Measurements from ENCODE around the gene NDE1. TPM values are rescaled to one million over a fixed set of nuclear protein-coding genes. Genes with fewer than 3 reads are reported as not detected.

The NDE1 gene
- total RNA-seq, 2 donors from 2014 or later: 122 to 123 TPM

DNA sequence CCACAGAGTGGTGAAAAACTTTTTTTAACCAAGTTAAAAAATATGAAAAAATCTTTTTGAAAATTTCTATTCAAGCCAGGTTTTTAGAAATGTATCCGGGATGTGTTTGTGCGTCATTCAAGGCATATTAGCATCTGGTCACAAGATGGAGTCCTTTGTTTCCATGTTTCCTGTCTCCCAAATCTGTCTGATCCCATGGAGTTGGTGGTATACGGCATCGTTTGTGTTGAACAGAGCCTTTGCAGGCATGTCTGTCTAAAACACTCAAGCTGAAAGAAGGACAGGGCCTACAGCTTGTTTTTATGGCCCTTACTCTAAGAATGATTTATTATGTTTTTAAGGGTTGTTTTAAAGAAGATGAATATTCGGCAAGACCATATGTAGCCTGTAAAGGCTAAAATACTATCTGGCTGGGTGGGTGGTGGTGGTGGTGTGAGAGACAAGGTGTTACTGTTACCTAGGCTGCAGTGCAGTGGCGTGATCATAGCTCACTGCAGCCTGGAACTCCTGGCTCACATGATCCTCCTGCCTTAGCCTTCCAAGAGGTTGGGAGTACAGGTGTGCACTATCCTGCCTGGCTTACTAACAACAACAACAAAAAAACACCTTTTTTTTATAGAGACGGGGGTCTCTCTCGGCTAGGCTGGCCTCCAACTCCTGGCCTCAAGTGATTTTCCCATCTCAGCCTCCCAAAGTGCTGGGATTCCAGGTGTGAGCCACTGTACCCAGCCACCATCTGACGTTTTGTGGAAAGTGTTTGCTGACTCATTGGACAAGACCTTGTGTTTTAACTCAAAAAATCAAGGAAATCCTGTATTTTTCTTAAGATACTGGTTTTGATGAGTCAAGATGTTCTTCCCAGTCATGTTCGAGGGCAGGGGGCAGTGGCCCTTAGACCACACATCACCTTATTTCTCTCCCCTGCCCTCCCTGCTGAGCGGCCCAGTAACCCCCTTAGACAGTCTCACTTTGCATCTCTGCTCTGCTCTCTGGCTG, 52.2 kb downstream of the NDE1 start:
- no peak for ATAC-seq
- Mint-ChIP-seq H3K27me3 (no peaks in the 10 kb centered on the region), H3K4me1 (peaks cover 13% of the 10 kb centered on the region), H3K27ac (peak overlapping the region; percentile 16), H3K4me3 (no peak overlapping the region), H3K36me3 (ENCODE audit: low read depth) (no peaks in the 10 kb centered on the region)
- DNase-seq: no peak
- H3K9me3 ChIP-seq (ENCODE audit: control insufficient read depth, low read length, poor library complexity, severe bottlenecking): no peaks in the 10 kb centered on the region

DNA sequence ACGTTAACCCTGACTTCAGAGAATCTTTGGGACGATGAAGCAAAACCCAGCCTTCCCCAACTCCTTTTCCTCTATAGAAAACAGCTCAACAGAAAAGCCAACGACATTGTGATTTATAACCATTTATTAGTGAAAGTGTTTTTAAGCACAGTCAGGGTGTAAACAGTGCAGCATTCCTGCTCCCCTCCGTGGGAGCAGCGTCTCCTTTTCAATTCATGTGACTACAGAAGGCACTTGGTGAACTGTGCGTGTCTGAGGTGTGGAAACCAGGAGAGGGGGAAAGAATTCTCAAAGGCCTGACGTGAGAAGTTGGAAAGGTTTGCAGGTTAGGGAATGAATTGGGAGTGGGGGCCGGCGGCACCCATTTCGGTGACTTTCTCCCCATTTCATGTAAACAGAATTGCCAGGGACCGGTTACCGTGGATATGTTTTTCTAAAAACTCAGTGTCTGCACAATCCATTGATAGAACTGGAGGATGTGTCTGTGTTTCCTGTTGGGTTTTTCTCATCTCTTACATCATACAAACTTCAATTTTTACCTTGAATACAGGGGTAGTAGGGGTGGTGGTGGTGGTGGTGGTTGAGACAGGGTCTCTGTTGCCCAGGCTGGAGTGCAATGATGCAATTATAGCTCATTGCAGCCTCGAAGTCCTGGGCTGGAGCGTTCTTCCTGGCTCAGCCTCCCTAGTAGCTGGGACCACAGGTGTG, 53.1 kb downstream of the NDE1 start:
- H3K27ac Mint-ChIP-seq: peak overlapping the region; percentile 59
- DNase-seq: no peak
- peaks cover 13% of the 10 kb centered on the region for H3K4me1 Mint-ChIP-seq
- no peak for ATAC-seq
- H3K36me3 Mint-ChIP-seq (ENCODE audit: low read depth): no peaks in the 10 kb centered on the region
- no peaks in the 10 kb centered on the region for H3K27me3 Mint-ChIP-seq
- H3K9me3 ChIP-seq (ENCODE audit: control insufficient read depth, low read length, poor library complexity, severe bottlenecking): no peaks in the 10 kb centered on the region
- no peak overlapping the region for H3K4me3 Mint-ChIP-seq

- H3K36me3 Mint-ChIP-seq (ENCODE audit: low read depth): no peaks in the 10 kb centered on the region
- peak; percentile 78 for ATAC-seq
- H3K27ac Mint-ChIP-seq: peak overlapping the region; percentile 59
- H3K4me1 Mint-ChIP-seq: peaks cover 12% of the 10 kb centered on the region
- H3K4me3 Mint-ChIP-seq: no peak overlapping the region
- DNase-seq: peak; percentile 44 to 67 (median 46)
- no peaks in the 10 kb centered on the region for H3K27me3 Mint-ChIP-seq
- no peaks in the 10 kb centered on the region for H3K9me3 ChIP-seq (ENCODE audit: control insufficient read depth, low read length, poor library complexity, severe bottlenecking)
These were observed 54.5 kb downstream of the NDE1 start for GRCh38 chr16:15704545-15704987.

DNA sequence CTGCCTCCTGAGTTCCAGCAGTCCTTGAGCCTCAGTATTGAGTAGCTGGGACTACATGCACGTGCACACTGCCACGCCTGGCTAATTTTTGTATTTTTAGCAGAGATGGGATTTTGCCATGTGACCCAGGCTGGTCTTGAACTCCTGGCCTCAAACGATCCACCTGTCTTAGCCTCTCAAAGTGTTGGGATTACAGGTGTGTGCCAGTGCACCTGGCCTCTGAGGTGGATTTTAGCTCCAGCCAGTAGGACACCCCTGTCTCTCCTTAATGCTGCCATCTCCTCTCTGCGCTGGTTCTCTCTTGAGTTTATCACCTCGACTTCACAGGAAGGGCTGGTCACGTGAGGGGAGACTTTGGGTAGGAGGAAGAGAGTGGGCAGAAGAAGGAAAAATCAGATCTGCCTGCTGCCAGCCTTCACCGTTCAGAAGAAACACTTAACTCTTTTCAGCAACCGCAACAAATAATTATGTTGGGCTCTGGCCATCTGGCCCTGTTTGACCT, 55.1 kb downstream of the NDE1 start:
- H3K27ac Mint-ChIP-seq: peak overlapping the region; percentile 59
- ATAC-seq: no peak
- no peaks in the 10 kb centered on the region for H3K9me3 ChIP-seq (ENCODE audit: control insufficient read depth, low read length, poor library complexity, severe bottlenecking)
- H3K36me3 Mint-ChIP-seq (ENCODE audit: low read depth): no peaks in the 10 kb centered on the region
- no peak overlapping the region for H3K4me3 Mint-ChIP-seq
- no peaks in the 10 kb centered on the region for H3K27me3 Mint-ChIP-seq
- H3K4me1 Mint-ChIP-seq: peaks cover 11% of the 10 kb centered on the region
- no peak for DNase-seq

GRCh38 chr16:15707332-15707731, 57.3 kb downstream of the NDE1 start:
- H3K4me1 Mint-ChIP-seq: peaks cover 15% of the 10 kb centered on the region
- H3K4me3 Mint-ChIP-seq: no peak overlapping the region
- H3K27ac Mint-ChIP-seq: no peak overlapping the region
- no peaks in the 10 kb centered on the region for H3K9me3 ChIP-seq (ENCODE audit: control insufficient read depth, low read length, poor library complexity, severe bottlenecking)
- DNase-seq (no peak), ATAC-seq (no peak)
- H3K27me3 Mint-ChIP-seq: no peaks in the 10 kb centered on the region
- H3K36me3 Mint-ChIP-seq (ENCODE audit: low read depth): no peaks in the 10 kb centered on the region

DNA sequence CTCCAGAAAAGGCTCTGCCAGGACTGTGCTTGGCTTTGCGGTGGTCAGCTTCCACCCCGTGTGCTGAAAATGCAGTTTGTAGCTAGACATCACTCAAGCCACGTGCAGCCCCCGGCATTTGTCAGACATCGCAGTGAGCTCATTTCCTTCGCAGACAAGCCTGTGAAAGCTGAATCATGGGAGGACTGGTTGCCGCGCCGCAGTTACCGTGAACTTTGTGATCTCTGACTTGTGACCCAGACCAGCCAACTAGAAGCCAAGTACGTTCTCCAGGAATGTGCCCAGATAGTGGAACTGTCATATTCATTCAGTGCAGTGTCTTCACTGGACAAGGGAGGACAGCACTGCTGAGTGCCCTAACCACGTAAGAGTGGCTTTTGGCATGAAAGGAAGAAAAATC, 58.1 kb downstream of the NDE1 start:
- Mint-ChIP-seq H3K27ac (no peak overlapping the region), H3K36me3 (ENCODE audit: low read depth) (no peaks in the 10 kb centered on the region), H3K4me3 (no peak overlapping the region), H3K4me1 (peaks cover 16% of the 10 kb centered on the region), H3K27me3 (no peaks in the 10 kb centered on the region)
- no peaks in the 10 kb centered on the region for H3K9me3 ChIP-seq (ENCODE audit: control insufficient read depth, low read length, poor library complexity, severe bottlenecking)
- no peak for DNase-seq
- ATAC-seq: no peak

GRCh38 chr16:15708997-15709396, 59.0 kb downstream of the NDE1 start:
- no peak for DNase-seq
- Mint-ChIP-seq H3K27me3 (no peaks in the 10 kb centered on the region), H3K36me3 (ENCODE audit: low read depth) (no peaks in the 10 kb centered on the region), H3K27ac (no peak overlapping the region), H3K4me3 (no peak overlapping the region), H3K4me1 (peaks cover 19% of the 10 kb centered on the region)
- ATAC-seq: no peak
- H3K9me3 ChIP-seq (ENCODE audit: control insufficient read depth, low read length, poor library complexity, severe bottlenecking): no peaks in the 10 kb centered on the region

DNA sequence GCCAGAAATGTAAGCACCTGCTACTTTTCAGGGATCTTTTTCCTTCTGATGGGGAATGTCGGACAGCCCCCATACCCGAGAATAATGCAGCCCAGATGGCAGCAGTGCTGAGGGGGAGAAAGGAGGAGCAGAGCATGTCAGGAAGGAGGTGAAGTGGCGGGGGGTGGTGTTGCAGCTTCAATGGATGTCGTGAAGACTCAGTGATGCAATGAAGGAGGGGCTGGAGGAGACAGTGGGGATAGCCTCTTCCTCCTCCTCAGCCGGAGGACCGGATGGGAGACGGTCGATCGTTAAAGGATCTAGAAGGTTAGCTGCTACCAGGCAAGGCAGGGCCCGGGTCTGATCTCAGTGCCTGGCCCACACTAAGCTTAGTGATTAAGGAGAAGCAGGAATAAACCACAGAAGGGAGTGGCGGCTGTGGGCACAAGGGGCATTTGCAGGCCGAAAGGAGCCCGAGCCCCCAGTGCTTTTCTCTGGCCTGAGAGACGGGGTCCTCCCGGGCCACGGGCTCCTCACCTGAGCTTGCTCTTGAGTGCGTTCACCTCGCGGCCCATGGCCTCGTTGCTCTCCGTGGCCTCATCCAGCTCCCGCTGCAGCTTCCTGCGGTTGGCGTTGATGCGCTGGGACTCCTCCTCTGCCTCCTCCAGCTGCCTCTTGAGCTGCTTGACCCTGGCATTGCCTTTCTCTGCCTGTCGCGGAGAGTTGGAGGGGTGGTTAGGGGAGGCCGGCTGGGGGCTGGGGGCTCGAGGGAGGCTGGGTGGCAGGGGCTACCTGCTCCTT, 64.5 kb downstream of the NDE1 start:
- no peak overlapping the region for H3K27ac Mint-ChIP-seq
- H3K4me3 Mint-ChIP-seq: peak overlapping the region; percentile 61
- H3K27me3 Mint-ChIP-seq: no peaks in the 10 kb centered on the region
- H3K4me1 Mint-ChIP-seq: peaks cover 19% of the 10 kb centered on the region
- peak; percentile 5 for ATAC-seq
- H3K9me3 ChIP-seq (ENCODE audit: control insufficient read depth, low read length, poor library complexity, severe bottlenecking): no peaks in the 10 kb centered on the region
- H3K36me3 Mint-ChIP-seq (ENCODE audit: low read depth): peaks cover 3% of the 10 kb centered on the region
- no peak for DNase-seq

GRCh38 chr16:15715221-15715620, 65.2 kb downstream of the NDE1 start:
- no peak for DNase-seq
- H3K4me3 Mint-ChIP-seq: no peak overlapping the region
- no peak for ATAC-seq
- no peaks in the 10 kb centered on the region for H3K27me3 Mint-ChIP-seq
- peaks cover 19% of the 10 kb centered on the region for H3K4me1 Mint-ChIP-seq
- no peaks in the 10 kb centered on the region for H3K9me3 ChIP-seq (ENCODE audit: control insufficient read depth, low read length, poor library complexity, severe bottlenecking)
- H3K27ac Mint-ChIP-seq: no peak overlapping the region
- peaks cover 3% of the 10 kb centered on the region for H3K36me3 Mint-ChIP-seq (ENCODE audit: low read depth)

DNA sequence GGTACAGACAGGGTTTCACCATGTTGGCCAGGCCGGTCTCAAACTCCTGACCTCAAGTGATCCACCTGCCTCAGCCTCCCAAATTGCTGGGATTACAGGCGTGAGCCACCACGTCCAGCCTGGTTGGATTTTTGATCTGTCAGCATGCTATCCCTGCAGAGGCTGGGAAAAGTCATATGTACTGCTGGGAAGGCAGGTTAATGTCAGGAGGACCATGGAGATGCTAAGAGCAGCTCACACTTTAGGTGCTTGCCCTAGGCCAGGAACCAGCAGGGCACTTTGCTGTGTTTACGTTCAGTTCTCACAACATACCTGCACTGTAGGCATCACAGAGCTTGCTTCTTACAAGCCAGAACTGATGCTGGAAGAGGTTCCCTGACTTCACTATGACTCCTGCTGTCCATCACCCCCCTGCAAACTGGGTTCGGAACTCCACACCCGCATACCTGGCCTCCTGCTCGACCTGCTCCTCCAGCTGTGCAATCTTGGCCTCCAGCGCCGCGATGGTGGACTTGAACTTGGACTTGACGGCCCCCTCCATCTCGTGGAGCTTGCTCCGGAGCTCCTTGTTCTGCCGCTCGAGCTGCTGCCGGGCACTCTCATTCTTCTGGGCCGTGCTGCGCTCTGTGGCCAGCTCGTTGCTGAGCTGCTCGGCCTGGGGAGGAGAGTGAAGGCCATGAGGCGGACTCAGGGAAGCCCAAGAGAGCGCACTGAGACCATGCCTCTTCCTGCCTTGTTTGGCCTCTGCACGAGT, 66.8 kb downstream of the NDE1 start:
- peaks cover 6% of the 10 kb centered on the region for H3K36me3 Mint-ChIP-seq (ENCODE audit: low read depth)
- H3K27ac Mint-ChIP-seq: peak overlapping the region; percentile 60
- DNase-seq (no peak), ATAC-seq (no peak)
- H3K27me3 Mint-ChIP-seq: no peaks in the 10 kb centered on the region
- H3K9me3 ChIP-seq (ENCODE audit: control insufficient read depth, low read length, poor library complexity, severe bottlenecking): no peaks in the 10 kb centered on the region
- H3K4me1 Mint-ChIP-seq: peaks cover 18% of the 10 kb centered on the region
- H3K4me3 Mint-ChIP-seq: no peak overlapping the region

- Mint-ChIP-seq H3K27ac (no peak overlapping the region), H3K36me3 (ENCODE audit: low read depth) (peaks cover 10% of the 10 kb centered on the region), H3K4me1 (no peaks in the 10 kb centered on the region), H3K27me3 (no peaks in the 10 kb centered on the region), H3K4me3 (peak overlapping the region; percentile 33)
- no peaks in the 10 kb centered on the region for H3K9me3 ChIP-seq (ENCODE audit: control insufficient read depth, low read length, poor library complexity, severe bottlenecking)
- no peak for DNase-seq
- ATAC-seq: no peak
These were observed 71.0 kb downstream of the NDE1 start for GRCh38 chr16:15721018-15721417.

DNA sequence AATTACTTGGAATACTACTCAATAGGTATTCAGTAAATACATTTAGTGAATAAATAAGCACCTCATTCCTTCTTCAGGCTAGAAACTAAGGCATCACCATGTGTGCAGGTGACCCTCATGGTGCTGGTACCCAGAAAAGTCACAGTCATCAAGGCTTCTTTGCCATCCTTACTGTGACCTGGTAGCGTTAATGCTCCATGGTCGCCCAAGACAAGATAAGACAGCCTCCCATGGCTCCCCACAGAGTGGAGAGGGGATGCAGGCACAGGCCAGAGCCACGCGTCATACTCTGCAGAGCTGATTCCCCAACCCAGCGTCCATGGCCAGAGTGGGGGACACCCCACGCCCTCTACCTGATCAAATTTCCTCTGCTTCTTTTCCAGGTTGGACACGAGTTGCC, 73.8 kb downstream of the NDE1 start:
- H3K27ac Mint-ChIP-seq: peak overlapping the region; percentile 53
- H3K4me1 Mint-ChIP-seq: no peaks in the 10 kb centered on the region
- H3K36me3 Mint-ChIP-seq (ENCODE audit: low read depth): peaks cover 10% of the 10 kb centered on the region
- H3K4me3 Mint-ChIP-seq: no peak overlapping the region
- H3K9me3 ChIP-seq (ENCODE audit: control insufficient read depth, low read length, poor library complexity, severe bottlenecking): no peaks in the 10 kb centered on the region
- no peak for DNase-seq
- ATAC-seq: no peak
- H3K27me3 Mint-ChIP-seq: no peaks in the 10 kb centered on the region

Data from T-helper 17 cell (primary cell).